OCI-LY1 (cell line): ENCODE data around the gene TIMM22.
"Not testable (repeated sequence)": the region's sequence is repeated elsewhere in the genome, so short reads cannot be mapped to it uniquely, and the experiment has no call there.

Experiments
- H2AFZ ChIP-seq: fragments of 200-600 bp; sonication (generic), shearing (Covaris generic); 2 replicates; pipeline ENCODE4 v1.6.0; 2014; ENCODE audit warnings: antibody characterized with exemption, mild to moderate bottlenecking, low read length
- H3F3A ChIP-seq: fragments of 200-600 bp; sonication (generic), shearing (Covaris generic); 2 replicates; pipeline ENCODE4 v1.6.0; 2014; ENCODE audit warnings: mild to moderate bottlenecking, antibody characterized with exemption, low read length, moderate library complexity; ENCODE audit not compliant: insufficient read depth
- H3K27ac ChIP-seq: fragments of 200-600 bp; sonication (generic); 2 replicates; pipeline ENCODE4 v1.5.1; 2014; ENCODE audit warnings: low read length, mixed run types, mild to moderate bottlenecking, low read depth; ENCODE audit not compliant: poor library complexity, severe bottlenecking
- H3K27me3 ChIP-seq: fragments of 200-600 bp; sonication (generic); 2 replicates; pipeline ENCODE4 v1.6.0; 2014; ENCODE audit warnings: antibody characterized with exemption, mild to moderate bottlenecking, low read length, moderate library complexity; ENCODE audit not compliant: insufficient read depth
- H3K36me3 ChIP-seq: fragments of 200-600 bp; sonication (generic); 2 replicates; pipeline ENCODE4 v1.6.1; 2014; ENCODE audit warnings: mild to moderate bottlenecking, antibody characterized with exemption, low read length, moderate library complexity, mixed read lengths; ENCODE audit not compliant: insufficient read depth
- H3K4me1 ChIP-seq: fragments of 200-600 bp; sonication (generic); 2 replicates; pipeline ENCODE4 v1.5.1; 2014; ENCODE audit warnings: mild to moderate bottlenecking, low read length, moderate library complexity; ENCODE audit not compliant: insufficient read depth, severe bottlenecking
- H3K4me2 ChIP-seq: fragments of 200-600 bp; sonication (generic), shearing (Covaris generic); 2 replicates; pipeline ENCODE4 v1.6.1; 2014; ENCODE audit warnings: low read length
- H3K4me3 ChIP-seq: fragments of 200-600 bp; sonication (generic); 2 replicates; pipeline ENCODE4 v1.5.1; 2014; ENCODE audit warnings: low read length, low read depth, mild to moderate bottlenecking, mixed read lengths; ENCODE audit not compliant: poor library complexity, severe bottlenecking
- H3K79me2 ChIP-seq: fragments of 200-600 bp; shearing (Covaris generic); 2 replicates; pipeline ENCODE4 v1.6.1; 2016; ENCODE audit warnings: mixed run types, low read length, mixed read lengths; ENCODE audit not compliant: insufficient read depth
- H3K9ac ChIP-seq: fragments of 200-600 bp; sonication (generic), shearing (Covaris generic); 2 replicates; pipeline ENCODE4 v1.6.1; 2014; ENCODE audit warnings: mild to moderate bottlenecking, low read length, mixed read lengths
- H3K9me2 ChIP-seq: fragments of 200-600 bp; sonication (generic), shearing (Covaris generic); 2 replicates; pipeline ENCODE4 v1.6.1; 2014; ENCODE audit warnings: low read depth, mild to moderate bottlenecking, low read length, mixed read lengths
- H3K9me3 ChIP-seq: fragments of 200-600 bp; shearing (Covaris generic); 2 replicates; pipeline ENCODE4 v1.6.1; 2014; ENCODE audit warnings: low read length, mixed read lengths
- H4K20me1 ChIP-seq: fragments of 200-600 bp; sonication (generic), shearing (Covaris generic); 2 replicates; pipeline ENCODE4 v1.6.0; 2016; ENCODE audit warnings: mild to moderate bottlenecking, low read length; ENCODE audit not compliant: insufficient read depth
- EZH2 ChIP-seq: fragments of 200-600 bp; sonication (generic), shearing (Covaris generic); IDR thresholded peaks from 2 replicates; pipeline ENCODE4 v1.8.0; 2017; ENCODE audit warnings: borderline replicate concordance, mixed run types, mild to moderate bottlenecking, antibody characterized with exemption, low read length, moderate library complexity, mixed read lengths
- TF ChIP-seq, protein P1 (sequence below): fragments of 200-600 bp; sonication (generic), shearing (Covaris generic); IDR thresholded peaks from 2 replicates; pipeline ENCODE4 v1.5.1; 2017; ENCODE audit warnings: mild to moderate bottlenecking, antibody characterized with exemption, low read length, moderate library complexity, mixed read lengths

Gene TIMM22

GRCh38 chr17:951325-952132 lies 45.4 kb upstream of the TIMM22 start:
- H3K27ac ChIP-seq: no peak overlapping the region
- no peak overlapping the region for H3K4me2 ChIP-seq

DNA sequence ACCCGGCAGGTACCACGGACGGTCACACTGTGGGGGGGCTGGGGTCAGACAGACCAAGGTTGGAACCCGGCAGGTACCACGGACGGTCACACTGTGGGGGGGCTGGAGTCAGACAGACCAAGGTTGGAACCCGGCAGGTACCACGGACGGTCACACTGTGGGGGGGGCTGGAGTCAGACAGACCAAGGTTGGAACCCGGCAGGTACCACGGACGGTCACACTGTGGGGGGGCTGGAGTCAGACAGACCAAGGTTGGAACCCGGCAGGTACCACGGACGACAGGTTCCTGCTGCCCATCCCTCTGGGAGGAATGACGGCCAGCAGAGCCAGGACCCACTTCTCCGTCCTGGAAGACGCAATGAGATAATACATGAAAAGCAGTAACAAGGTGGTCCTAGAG lies 44.3 kb upstream of the TIMM22 start:
- not testable (repeated sequence) for H3K27me3 ChIP-seq, H3K9me2 ChIP-seq, H3K79me2 ChIP-seq, H3K4me1 ChIP-seq, H3K4me2 ChIP-seq, H3K9me3 ChIP-seq, H3K36me3 ChIP-seq, H3K9ac ChIP-seq, H3F3A ChIP-seq, H3K27ac ChIP-seq, H4K20me1 ChIP-seq, H2AFZ ChIP-seq, H3K4me3 ChIP-seq

More at GRCh38 chr17:951325-952132, 45.4 kb upstream of the TIMM22 start:
- Histone ChIP-seq H3K9me2 (no peaks in the 10 kb centered on the region), H3K9me3 (no peaks in the 10 kb centered on the region), H3K9ac (no peak overlapping the region), H3K36me3 (no peaks in the 10 kb centered on the region), H3K79me2 (no peaks in the 10 kb centered on the region), H3K4me3 (no peak overlapping the region), H2AFZ (no peak overlapping the region), H3K27me3 (no peaks in the 10 kb centered on the region), H4K20me1 (no peaks in the 10 kb centered on the region), H3F3A (no peaks in the 10 kb centered on the region), H3K4me1 (no peaks in the 10 kb centered on the region)
- TF ChIP-seq, protein P1, sequence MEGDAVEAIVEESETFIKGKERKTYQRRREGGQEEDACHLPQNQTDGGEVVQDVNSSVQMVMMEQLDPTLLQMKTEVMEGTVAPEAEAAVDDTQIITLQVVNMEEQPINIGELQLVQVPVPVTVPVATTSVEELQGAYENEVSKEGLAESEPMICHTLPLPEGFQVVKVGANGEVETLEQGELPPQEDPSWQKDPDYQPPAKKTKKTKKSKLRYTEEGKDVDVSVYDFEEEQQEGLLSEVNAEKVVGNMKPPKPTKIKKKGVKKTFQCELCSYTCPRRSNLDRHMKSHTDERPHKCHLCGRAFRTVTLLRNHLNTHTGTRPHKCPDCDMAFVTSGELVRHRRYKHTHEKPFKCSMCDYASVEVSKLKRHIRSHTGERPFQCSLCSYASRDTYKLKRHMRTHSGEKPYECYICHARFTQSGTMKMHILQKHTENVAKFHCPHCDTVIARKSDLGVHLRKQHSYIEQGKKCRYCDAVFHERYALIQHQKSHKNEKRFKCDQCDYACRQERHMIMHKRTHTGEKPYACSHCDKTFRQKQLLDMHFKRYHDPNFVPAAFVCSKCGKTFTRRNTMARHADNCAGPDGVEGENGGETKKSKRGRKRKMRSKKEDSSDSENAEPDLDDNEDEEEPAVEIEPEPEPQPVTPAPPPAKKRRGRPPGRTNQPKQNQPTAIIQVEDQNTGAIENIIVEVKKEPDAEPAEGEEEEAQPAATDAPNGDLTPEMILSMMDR: no peak
- no peak for TF ChIP-seq EZH2

GRCh38 chr17:953767-954166 lies 43.2 kb upstream of the TIMM22 start:
- H4K20me1 ChIP-seq: no peaks in the 10 kb centered on the region
- H3K9ac ChIP-seq: no peak overlapping the region
- H3K9me3 ChIP-seq: no peaks in the 10 kb centered on the region
- H3K4me2 ChIP-seq: no peak overlapping the region
- no peaks in the 10 kb centered on the region for H3K79me2 ChIP-seq
- H2AFZ ChIP-seq: no peak overlapping the region
- no peaks in the 10 kb centered on the region for H3F3A ChIP-seq
- no peaks in the 10 kb centered on the region for H3K36me3 ChIP-seq
- H3K9me2 ChIP-seq: no peaks in the 10 kb centered on the region
- H3K27ac ChIP-seq: no peak overlapping the region
- H3K4me3 ChIP-seq: no peak overlapping the region
- no peaks in the 10 kb centered on the region for H3K4me1 ChIP-seq
- TF ChIP-seq EZH2: no peak
- TF ChIP-seq, protein P1: no peak
- no peaks in the 10 kb centered on the region for H3K27me3 ChIP-seq
